ENCODE measurements around the gene TENT5C.

DNA sequence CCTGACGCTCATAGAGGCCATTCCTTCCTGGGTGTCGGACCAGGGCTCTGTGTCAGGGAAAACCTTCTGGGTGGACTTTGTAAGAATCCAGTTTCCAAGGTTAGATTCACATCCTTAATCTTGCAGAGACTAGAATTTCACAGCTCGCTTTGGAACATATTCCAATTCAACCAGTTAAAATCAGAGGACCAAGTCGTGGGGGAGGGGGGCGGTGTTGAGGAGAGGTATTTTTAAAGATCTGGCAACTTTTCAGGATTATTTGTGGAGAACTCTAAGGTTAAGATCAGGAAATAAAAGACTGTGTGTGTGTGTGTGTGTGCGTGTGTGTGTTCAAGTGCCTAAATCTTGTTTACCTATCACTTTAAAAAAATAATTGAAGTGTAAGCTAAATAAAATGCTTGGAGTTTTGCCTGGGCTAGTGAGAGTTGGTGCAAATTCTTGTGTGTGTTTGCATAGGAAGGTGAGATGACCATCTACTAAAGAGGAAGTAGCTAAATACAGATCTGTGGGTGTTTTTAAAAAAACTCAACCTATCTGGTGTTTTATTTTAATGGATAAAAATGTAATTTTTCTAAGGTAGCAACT lies 21.8 kb downstream of the TENT5C start:
- TF ChIP-seq, protein P1, sequence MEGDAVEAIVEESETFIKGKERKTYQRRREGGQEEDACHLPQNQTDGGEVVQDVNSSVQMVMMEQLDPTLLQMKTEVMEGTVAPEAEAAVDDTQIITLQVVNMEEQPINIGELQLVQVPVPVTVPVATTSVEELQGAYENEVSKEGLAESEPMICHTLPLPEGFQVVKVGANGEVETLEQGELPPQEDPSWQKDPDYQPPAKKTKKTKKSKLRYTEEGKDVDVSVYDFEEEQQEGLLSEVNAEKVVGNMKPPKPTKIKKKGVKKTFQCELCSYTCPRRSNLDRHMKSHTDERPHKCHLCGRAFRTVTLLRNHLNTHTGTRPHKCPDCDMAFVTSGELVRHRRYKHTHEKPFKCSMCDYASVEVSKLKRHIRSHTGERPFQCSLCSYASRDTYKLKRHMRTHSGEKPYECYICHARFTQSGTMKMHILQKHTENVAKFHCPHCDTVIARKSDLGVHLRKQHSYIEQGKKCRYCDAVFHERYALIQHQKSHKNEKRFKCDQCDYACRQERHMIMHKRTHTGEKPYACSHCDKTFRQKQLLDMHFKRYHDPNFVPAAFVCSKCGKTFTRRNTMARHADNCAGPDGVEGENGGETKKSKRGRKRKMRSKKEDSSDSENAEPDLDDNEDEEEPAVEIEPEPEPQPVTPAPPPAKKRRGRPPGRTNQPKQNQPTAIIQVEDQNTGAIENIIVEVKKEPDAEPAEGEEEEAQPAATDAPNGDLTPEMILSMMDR (IDR thresholded peaks at IDR 0.05; ENCODE audit: low read depth, low read length, poor library complexity, severe bottlenecking): no peak
- TF ChIP-seq EZH2phosphoT487 (IDR thresholded peaks at IDR 0.05; ENCODE audit: borderline replicate concordance, low read length): no peak

Measured in DOHH2 (cell line).